B cell (primary cell): ENCODE measurements around the gene CPLX1. TPM values are rescaled to one million over a fixed set of nuclear protein-coding genes. Genes with fewer than 3 reads are reported as not detected.

Experiments used
- ATAC-seq: fragments of 200-7000 bp; cut with Tn5 transposase; one replicate; pipeline ENCODE4 v1.10.0; 2021; ENCODE audit warnings: low read depth, mild to moderate bottlenecking, moderate number of reproducible peaks, moderate library complexity
- CTCF ChIA-PET: fragments of 350-600 bp; sonication (Branson Sonifier 250); formaldehyde crosslinking; loops from one replicate; lab custom pipeline; 2021; ENCODE audit warnings: antibody characterized with exemption, inconsistent platforms; lab: Charles Lee
- POLR2A ChIA-PET: fragments of 350-600 bp; sonication (Branson Sonifier 250); formaldehyde crosslinking; loops from one replicate; lab custom pipeline; 2021; ENCODE audit warnings: antibody characterized with exemption; lab: Charles Lee
- DNase-seq: peaks from one replicate; pipeline ENCODE4 v3.0.0; 2013
- H2AFZ ChIP-seq: 2 replicates; pipeline ENCODE4 v1.6.1; 2012; ENCODE audit warnings: mild to moderate bottlenecking, low read depth, low read length; ENCODE audit not compliant: insufficient read depth, poor library complexity, severe bottlenecking
- H3K27ac ChIP-seq, 2 donors: 1 replicate in 1 of 2; 2 replicates in 1 of 2; pipeline ENCODE4 v1.5.1; 2012 to 2013; ENCODE audit warnings: low read length in 2 of 2, mild to moderate bottlenecking in 2 of 2, moderate library complexity in 1 of 2
- H3K27me3 ChIP-seq, 4 experiments: fragments of 200-600 bp in 1 of 4; sonication (generic) in 1 of 4; replicated peaks in 1 of 4; 1 replicate in 2 of 4; 2 replicates in 2 of 4; pipeline versions ENCODE4 v1.6.1 to v1.7.0; 2013 to 2016; ENCODE audit warnings: low read length in 3 of 4, mild to moderate bottlenecking in 2 of 4, mixed read lengths in 1 of 4, moderate library complexity in 1 of 4; ENCODE audit not compliant: insufficient read depth in 4 of 4, control insufficient read depth in 3 of 4; ENCODE audit errors: control extremely low read depth in 1 of 4
- H3K36me3 ChIP-seq, 2 experiments: replicated peaks in 1 of 2; 1 replicate in 1 of 2; 2 replicates in 1 of 2; pipeline versions ENCODE4 v1.6.1 to v1.7.1; 2013; ENCODE audit warnings: low read length in 1 of 2; ENCODE audit not compliant: insufficient read depth in 2 of 2, control insufficient read depth in 1 of 2; ENCODE audit errors: control extremely low read depth in 1 of 2, extremely low read depth in 1 of 2
- H3K4me1 ChIP-seq, 2 donors: fragments of 200-600 bp in 1 of 2; sonication (generic) in 1 of 2; 1 replicate in 1 of 2; 2 replicates in 1 of 2; pipeline versions ENCODE4 v1.5.1 to v1.6.1; 2013 to 2017; ENCODE audit warnings: low read length in 2 of 2; ENCODE audit not compliant: control insufficient read depth in 2 of 2, insufficient read depth in 2 of 2
- H3K4me2 ChIP-seq: replicated peaks from 2 replicates; pipeline ENCODE3; 2012; ENCODE audit warnings: mild to moderate bottlenecking, low read depth, low read length; ENCODE audit not compliant: poor library complexity, severe bottlenecking
- H3K4me3 ChIP-seq, 5 experiments: fragments of 200-600 bp in 1 of 5; sonication (generic) in 1 of 5; 1 replicate in 3 of 5; 2 replicates in 2 of 5; pipeline versions ENCODE4 v1.5.1 to v1.7.0; 2011 to 2016; ENCODE audit warnings: low read length in 4 of 5, mild to moderate bottlenecking in 4 of 5, low read depth in 2 of 5, control low read depth in 1 of 5, moderate library complexity in 1 of 5; ENCODE audit not compliant: insufficient read depth in 1 of 5; ENCODE audit errors: control extremely low read depth in 1 of 5, extremely low read depth in 1 of 5
- H3K79me2 ChIP-seq: fragments of 200-600 bp; sonication (generic); one replicate; pipeline ENCODE4 v1.6.0; 2016; ENCODE audit warnings: low read length; ENCODE audit not compliant: control insufficient read depth, insufficient read depth
- H3K9ac ChIP-seq: fragments of 200-600 bp; sonication (generic); 2 replicates; pipeline ENCODE4 v1.6.1; 2017; ENCODE audit warnings: mild to moderate bottlenecking, low read length, moderate library complexity
- H3K9me3 ChIP-seq, 3 donors: one replicate each; pipeline versions ENCODE4 v1.6.1 to v1.7.1; 2013; ENCODE audit warnings: low read length in 2 of 3; ENCODE audit not compliant: control insufficient read depth in 2 of 3, insufficient read depth in 1 of 3; ENCODE audit errors: control extremely low read depth in 1 of 3
- H4K20me1 ChIP-seq: 2 replicates; pipeline ENCODE4 v1.6.0; 2012; ENCODE audit warnings: mild to moderate bottlenecking, low read length; ENCODE audit not compliant: insufficient read depth, control insufficient read depth, poor library complexity, severe bottlenecking
- H3K27ac Mint-ChIP-seq: one replicate; pipeline ENCODE4 v1.8.0; 2021; ENCODE audit warnings: mixed read lengths
- H3K27me3 Mint-ChIP-seq: one replicate; pipeline ENCODE4 v1.8.0; 2021; ENCODE audit warnings: mixed read lengths
- H3K4me1 Mint-ChIP-seq: one replicate; pipeline ENCODE4 v1.8.0; 2021; ENCODE audit warnings: mixed read lengths
- H3K4me3 Mint-ChIP-seq: one replicate; pipeline ENCODE4 v1.8.0; 2021; ENCODE audit warnings: mixed read lengths
- H3K9me3 Mint-ChIP-seq: one replicate; pipeline ENCODE4 v1.8.0; 2022; ENCODE audit warnings: mixed read lengths; ENCODE audit not compliant: insufficient read depth
- CTCF ChIP-seq: fragments of 200-600 bp; IDR thresholded peaks from one replicate; pipeline ENCODE4 v1.8.0; 2022; ENCODE audit warnings: antibody characterized with exemption, mild to moderate bottlenecking
- EZH2 ChIP-seq: IDR thresholded peaks from 2 replicates; pipeline ENCODE4 v1.6.1; 2012; ENCODE audit warnings: borderline replicate concordance, low read depth, mild to moderate bottlenecking, moderate library complexity, low read length; ENCODE audit not compliant: insufficient read depth, poor library complexity, severe bottlenecking
- WGBS: methylation state at CpG from one replicate; pipeline ENCODE4 v1.1.5; 2013; ENCODE audit warnings: missing lambda C conversion rate; ENCODE audit not compliant: insufficient coverage; 5-methylcytosine and 5-hydroxymethylcytosine counted together
- intact Hi-C: fragments of 100-400 bp; cut with micrococcal nuclease; formaldehyde crosslinking; loops from one replicate; pipeline ENCODE4 v1.10.0; 2022
- polyA plus RNA-seq: library from polyadenylated mRNA; depleted of rRNA; stranded (reverse); fragments of >200 nt; gene quantifications from 2 replicates; pipeline ENCODE4 v1.2.3, GENCODE V29; 2012
- total RNA-seq, 2 donors: library from RNA; stranded (reverse); fragments of 120-200 nt in 1 of 2; gene quantifications; 1 replicate in 1 of 2; 2 replicates in 1 of 2; pipeline versions ENCODE4 v1.2.3 to v1.2.4, GENCODE V29; 2013 to 2022

CPLX1 gene
- total and polyA plus RNA-seq, 2 donors (not counting 1 experiment from before 2014, with no cell fraction given): not detected

DNA sequence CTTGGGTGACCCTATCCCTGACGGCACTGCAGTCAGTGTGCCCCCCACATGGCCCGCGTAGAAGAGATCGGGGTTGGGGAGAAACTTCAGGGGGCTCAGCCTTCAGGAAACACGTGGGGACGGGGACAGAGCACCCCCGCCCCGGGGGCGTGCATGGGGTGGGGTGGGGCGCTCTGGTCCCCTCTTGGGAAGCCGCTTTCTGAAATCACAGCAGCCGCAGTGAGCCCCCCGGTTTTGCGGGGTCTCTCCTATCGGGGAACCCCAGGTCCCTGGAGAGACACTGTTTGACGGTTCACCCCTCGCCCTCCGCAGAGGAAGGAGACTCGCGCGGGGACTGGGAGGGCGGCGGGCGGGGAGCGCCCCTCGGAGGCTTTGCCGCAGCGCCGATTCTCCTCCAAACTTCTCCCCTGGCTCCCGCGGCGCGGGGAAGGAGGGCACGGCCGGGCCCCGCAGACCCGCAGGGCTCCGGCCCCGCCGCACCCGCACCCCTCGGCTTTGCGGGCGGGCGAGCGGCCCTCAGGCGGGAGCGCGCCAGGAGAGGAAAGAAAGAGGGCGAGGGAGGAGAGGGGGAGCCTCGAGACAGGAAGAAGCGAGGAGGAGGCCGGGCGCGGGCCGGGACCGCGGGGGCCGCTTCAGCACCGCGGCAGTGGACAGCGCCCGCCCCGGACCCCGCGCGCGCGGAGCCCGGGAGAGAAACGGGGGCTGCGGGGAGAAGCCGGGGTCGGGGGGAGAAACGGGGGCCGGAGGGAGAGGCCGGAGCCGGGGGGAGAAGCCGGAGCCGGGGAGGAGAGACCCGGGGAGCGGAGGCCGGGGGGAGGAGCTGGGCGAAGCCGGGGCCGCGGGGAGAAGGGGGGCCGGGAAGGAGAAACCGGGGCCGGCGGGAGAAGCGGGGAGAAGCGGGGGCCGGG, 612 bp downstream of the CPLX1 start:
- H3K4me1 ChIP-seq: peaks cover 12 to 18% of the 10 kb centered on the region in 2 donors

More for the DNA sequence above, 612 bp downstream of the CPLX1 start:
- H3K27ac ChIP-seq: no peak overlapping the region
- peak overlapping the region in 1 of 5 experiments; percentile 41 for H3K4me3 ChIP-seq
- H4K20me1 ChIP-seq: no peaks in the 10 kb centered on the region
- POLR2A ChIA-PET: no interaction called here
- no peak overlapping the region for H3K27ac Mint-ChIP-seq
- CTCF ChIA-PET: no interaction called here
- DNase-seq: peak; percentile 52
- H3K79me2 ChIP-seq: no peaks in the 10 kb centered on the region
- H3K9me3 Mint-ChIP-seq: no peaks in the 10 kb centered on the region
- WGBS: 8% methylated on average over 87 of the region's 94 CpGs
- no peak for TF ChIP-seq CTCF
- TF ChIP-seq EZH2: peak; percentile 85
- H3K27me3 Mint-ChIP-seq: peaks cover 43% of the 10 kb centered on the region
- intact Hi-C loops: no loop called here
- H2AFZ ChIP-seq: no peak overlapping the region
- peaks cover 0 to 34% (median 0%) of the 10 kb centered on the region in 3 donors for H3K9me3 ChIP-seq
- H3K9ac ChIP-seq: no peak overlapping the region
- H3K4me1 Mint-ChIP-seq: peaks cover 4% of the 10 kb centered on the region
- H3K4me3 Mint-ChIP-seq: no peak overlapping the region
- no peaks in the 10 kb centered on the region for H3K36me3 ChIP-seq
- peaks cover 0 to 75% (median 28%) of the 10 kb centered on the region in 4 experiments for H3K27me3 ChIP-seq
- peak; percentile 62 for ATAC-seq
- peak overlapping the region; percentile 72 for H3K4me2 ChIP-seq
